PC-3 (cell line): ENCODE measurements around the gene IRF8. TPM values are rescaled to one million over a fixed set of nuclear protein-coding genes. Genes with fewer than 3 reads are reported as not detected.

ENCODE experiments used
- ATAC-seq: fragments of 200-7000 bp; cut with Tn5 transposase; 2 replicates; pipeline ENCODE4 v1.9.1; 2020; ENCODE audit warnings: mild to moderate bottlenecking, moderate library complexity
- BruUV-seq: library from RNA; stranded (reverse); fragments of 400-500 nt; replicated peaks from 2 replicates; lab custom pipeline; 2021; lab: Mats Ljungman, UMichigan
- CTCF ChIA-PET: fragments of 300-600 bp; sonication (Branson Sonifier 250); formaldehyde crosslinking; loops from one replicate; lab custom pipeline; 2022; ENCODE audit warnings: antibody characterized with exemption; lab: Charles Lee
- POLR2A ChIA-PET: fragments of 300-600 bp; sonication (Branson Sonifier 250); formaldehyde crosslinking; loops from one replicate; lab custom pipeline; 2022; ENCODE audit warnings: antibody characterized with exemption; ENCODE audit not compliant: unreplicated experiment; lab: Charles Lee
- DNase-seq: peaks from one replicate; pipeline ENCODE4 v3.0.0-alpha.2; 2015
- H2AFZ ChIP-seq: fragments of 300-600 bp; sonication (generic); 2 replicates; pipeline ENCODE4 v1.6.0; 2016; ENCODE audit warnings: antibody characterized with exemption, low read length
- H3F3A ChIP-seq: fragments of 300-600 bp; sonication (generic); one replicate; pipeline ENCODE4 v1.6.0; 2017; ENCODE audit warnings: antibody characterized with exemption, low read length, control low read depth, mild to moderate bottlenecking; ENCODE audit not compliant: unreplicated experiment
- H3K27ac ChIP-seq: fragments of 300-600 bp; sonication (generic); 2 replicates; pipeline ENCODE4 v1.5.1; 2016; ENCODE audit warnings: mild to moderate bottlenecking, low read length
- H3K27me3 ChIP-seq: fragments of 300-600 bp; sonication (generic); 2 replicates; pipeline ENCODE4 v1.6.1; 2016; ENCODE audit warnings: low read length, mixed read lengths
- H3K36me3 ChIP-seq: fragments of 300-600 bp; sonication (generic); 2 replicates; pipeline ENCODE4 v1.6.1; 2016; ENCODE audit warnings: low read depth, mixed run types, low read length, mixed read lengths
- H3K4me1 ChIP-seq: fragments of 300-600 bp; sonication (generic); 2 replicates; pipeline ENCODE4 v1.5.1; 2016; ENCODE audit warnings: low read length; ENCODE audit not compliant: insufficient read depth
- H3K4me2 ChIP-seq: fragments of 300-600 bp; sonication (generic); 2 replicates; pipeline ENCODE4 v1.6.0; 2016; ENCODE audit warnings: low read length
- H3K4me3 ChIP-seq: fragments of 300-600 bp; sonication (generic); 2 replicates; pipeline ENCODE4 v1.5.1; 2016; ENCODE audit warnings: mild to moderate bottlenecking, low read length, mixed read lengths
- H3K79me2 ChIP-seq: fragments of 300-600 bp; sonication (generic); 2 replicates; pipeline ENCODE4 v1.6.1; 2017; ENCODE audit warnings: low read length, mixed read lengths
- H3K9ac ChIP-seq: fragments of 300-600 bp; sonication (generic); 2 replicates; pipeline ENCODE4 v1.6.0; 2016; ENCODE audit warnings: mild to moderate bottlenecking, low read length
- H3K9me2 ChIP-seq: fragments of 300-600 bp; sonication (generic); replicated peaks from 2 replicates; pipeline ENCODE4 v1.6.1; 2016; ENCODE audit warnings: mixed run types, low read length, mixed read lengths
- H3K9me3 ChIP-seq: fragments of 300-600 bp; sonication (generic); 2 replicates; pipeline ENCODE4 v1.6.1; 2016; ENCODE audit warnings: low read length, mixed read lengths
- H4K20me1 ChIP-seq: fragments of 300-600 bp; sonication (generic); 2 replicates; pipeline ENCODE4 v1.6.1; 2016; ENCODE audit warnings: low read length, mixed read lengths
- EZH2 ChIP-seq: fragments of 300-600 bp; sonication (generic); IDR thresholded peaks from one replicate; pipeline ENCODE4 v1.6.1; 2017; ENCODE audit warnings: antibody characterized with exemption, mild to moderate bottlenecking, low read length; ENCODE audit not compliant: unreplicated experiment
- EZH2phosphoT487 ChIP-seq: fragments of 300-600 bp; sonication (generic); IDR thresholded peaks from 2 replicates; pipeline ENCODE4 v1.6.1; 2018; ENCODE audit warnings: mild to moderate bottlenecking, antibody characterized with exemption, low read length, borderline replicate concordance
- intact Hi-C: fragments of 100-400 bp; cut with micrococcal nuclease; formaldehyde crosslinking; loops from 2 replicates; pipeline ENCODE4 v1.9.0; 2023
- total RNA-seq: library from RNA; depleted of rRNA; stranded (reverse); fragments of >200 nt; gene quantifications from 2 replicates; pipeline ENCODE4 v1.2.3, GENCODE V29; 2014
- TF ChIP-seq, protein P1 (sequence below): fragments of 300-600 bp; sonication (generic); conservative IDR thresholded peaks from 2 replicates; pipeline ENCODE4 v1.5.1; 2017; ENCODE audit warnings: antibody characterized with exemption, low read depth, mild to moderate bottlenecking, low read length

The IRF8 gene
- total RNA-seq, 1 experiment from 2014 or later = not detected

DNA sequence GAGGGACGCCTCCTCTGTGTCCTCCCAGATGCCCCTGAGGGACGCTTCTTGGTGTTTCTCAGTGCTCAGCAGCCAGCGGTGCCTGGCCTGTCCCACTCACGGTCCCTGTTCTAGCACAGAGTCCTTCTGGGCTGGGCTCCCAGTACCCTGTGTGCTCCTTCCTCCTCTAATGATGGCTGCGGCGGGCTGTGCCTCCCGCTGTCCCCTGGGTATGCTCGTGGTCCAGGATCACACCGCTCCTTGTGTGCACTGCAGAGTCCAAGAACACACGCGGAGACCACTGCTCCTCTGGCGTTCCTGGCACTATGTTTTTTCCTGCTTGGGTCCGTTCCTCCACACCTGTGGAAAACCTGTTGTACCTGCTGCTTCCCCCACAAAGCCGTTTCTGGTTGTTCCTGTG, 15.1 kb upstream of the IRF8 start:
- ChIA-PET CTCF (no interaction called here), POLR2A (no interaction called here)
- ATAC-seq (no peak), DNase-seq (no peak)
- Histone ChIP-seq H3K27ac (no peak overlapping the region), H3K9me2 (no peaks in the 10 kb centered on the region), H3K9me3 (no peaks in the 10 kb centered on the region), H3K4me2 (no peak overlapping the region), H3F3A (no peaks in the 10 kb centered on the region), H3K4me3 (no peak overlapping the region), H3K79me2 (no peaks in the 10 kb centered on the region), H2AFZ (no peak overlapping the region), H3K9ac (no peak overlapping the region), H3K36me3 (no peaks in the 10 kb centered on the region), H3K27me3 (peaks cover 68% of the 10 kb centered on the region), H3K4me1 (peaks cover 5% of the 10 kb centered on the region), H4K20me1 (no peaks in the 10 kb centered on the region)
- no peak for TF ChIP-seq EZH2phosphoT487
- TF ChIP-seq, protein P1, sequence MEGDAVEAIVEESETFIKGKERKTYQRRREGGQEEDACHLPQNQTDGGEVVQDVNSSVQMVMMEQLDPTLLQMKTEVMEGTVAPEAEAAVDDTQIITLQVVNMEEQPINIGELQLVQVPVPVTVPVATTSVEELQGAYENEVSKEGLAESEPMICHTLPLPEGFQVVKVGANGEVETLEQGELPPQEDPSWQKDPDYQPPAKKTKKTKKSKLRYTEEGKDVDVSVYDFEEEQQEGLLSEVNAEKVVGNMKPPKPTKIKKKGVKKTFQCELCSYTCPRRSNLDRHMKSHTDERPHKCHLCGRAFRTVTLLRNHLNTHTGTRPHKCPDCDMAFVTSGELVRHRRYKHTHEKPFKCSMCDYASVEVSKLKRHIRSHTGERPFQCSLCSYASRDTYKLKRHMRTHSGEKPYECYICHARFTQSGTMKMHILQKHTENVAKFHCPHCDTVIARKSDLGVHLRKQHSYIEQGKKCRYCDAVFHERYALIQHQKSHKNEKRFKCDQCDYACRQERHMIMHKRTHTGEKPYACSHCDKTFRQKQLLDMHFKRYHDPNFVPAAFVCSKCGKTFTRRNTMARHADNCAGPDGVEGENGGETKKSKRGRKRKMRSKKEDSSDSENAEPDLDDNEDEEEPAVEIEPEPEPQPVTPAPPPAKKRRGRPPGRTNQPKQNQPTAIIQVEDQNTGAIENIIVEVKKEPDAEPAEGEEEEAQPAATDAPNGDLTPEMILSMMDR = no peak
- TF ChIP-seq EZH2 = no peak
- no TSS peak for BruUV-seq
- intact Hi-C loops = no loop called here

DNA sequence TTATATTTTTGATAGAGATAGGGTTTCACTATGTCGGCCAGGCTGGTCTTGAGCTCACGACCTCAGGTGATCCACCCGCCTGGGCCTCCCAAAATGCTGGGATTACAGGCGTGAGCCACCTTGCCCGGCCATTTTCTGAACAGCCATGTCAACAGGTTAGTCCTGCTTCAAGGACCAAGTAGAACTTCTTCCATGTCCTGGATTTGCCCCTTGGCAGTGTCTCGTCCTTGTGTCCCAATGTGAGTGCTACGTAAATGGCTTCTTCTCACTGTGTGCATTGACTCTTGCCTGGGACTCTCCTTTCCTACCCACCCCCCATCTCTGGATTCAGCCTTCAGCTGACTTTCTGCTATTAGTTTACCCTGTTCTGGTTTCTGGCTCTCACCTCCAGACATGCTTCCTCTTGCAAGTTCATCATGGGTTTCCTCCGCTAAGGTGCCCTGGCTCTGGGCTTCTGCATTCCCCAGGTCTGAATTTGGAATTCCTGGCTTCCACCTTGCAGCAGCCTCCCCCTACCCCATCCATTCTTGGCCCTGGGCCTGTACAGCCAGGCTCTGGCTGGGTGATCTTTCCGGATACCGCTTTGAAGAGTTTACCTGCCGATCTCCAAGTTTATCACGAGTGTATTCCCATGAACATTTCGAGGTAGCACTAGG, 14.0 kb upstream of the IRF8 start:
- H3K4me1 ChIP-seq = peaks cover 12% of the 10 kb centered on the region
- intact Hi-C loops = no loop called here
- DNase-seq (no peak), ATAC-seq (no peak)
- no peak overlapping the region for H2AFZ ChIP-seq
- no peak for TF ChIP-seq EZH2
- no peak for TF ChIP-seq EZH2phosphoT487
- TF ChIP-seq, protein P1 = no peak
- H4K20me1 ChIP-seq = no peaks in the 10 kb centered on the region
- H3K27ac ChIP-seq = no peak overlapping the region
- no peak overlapping the region for H3K4me2 ChIP-seq
- ChIA-PET CTCF (no interaction called here), POLR2A (no interaction called here)
- H3K9me3 ChIP-seq = no peaks in the 10 kb centered on the region
- no peak overlapping the region for H3K4me3 ChIP-seq
- no peaks in the 10 kb centered on the region for H3F3A ChIP-seq
- no peaks in the 10 kb centered on the region for H3K9me2 ChIP-seq
- H3K9ac ChIP-seq = no peak overlapping the region
- no peaks in the 10 kb centered on the region for H3K79me2 ChIP-seq
- peaks cover 64% of the 10 kb centered on the region for H3K27me3 ChIP-seq
- no peaks in the 10 kb centered on the region for H3K36me3 ChIP-seq
- BruUV-seq = no TSS peak

DNA sequence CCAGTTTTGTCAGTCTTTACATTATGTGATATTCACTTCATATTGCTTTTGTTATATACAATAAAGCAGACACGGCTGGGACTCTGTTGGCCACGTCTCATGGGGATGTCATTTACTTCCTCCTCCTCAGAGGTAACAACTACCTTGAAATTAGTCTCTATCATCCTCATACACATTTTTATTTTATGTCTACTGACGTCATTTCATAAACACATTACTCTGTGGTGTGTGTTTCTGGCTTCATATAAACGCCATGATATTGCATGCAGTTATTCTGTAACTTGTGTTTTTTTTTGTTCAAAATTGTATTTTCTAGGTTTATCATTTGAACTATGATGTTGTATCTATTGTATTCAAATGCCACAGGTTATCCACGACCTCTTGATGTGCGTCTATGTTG, 13.4 kb upstream of the IRF8 start:
- Histone ChIP-seq H3K27ac (no peak overlapping the region), H3K36me3 (no peaks in the 10 kb centered on the region), H2AFZ (no peak overlapping the region), H3K9me3 (no peaks in the 10 kb centered on the region), H3F3A (no peaks in the 10 kb centered on the region), H3K27me3 (peaks cover 59% of the 10 kb centered on the region), H3K79me2 (no peaks in the 10 kb centered on the region), H4K20me1 (no peaks in the 10 kb centered on the region), H3K9ac (no peak overlapping the region), H3K9me2 (no peaks in the 10 kb centered on the region), H3K4me1 (peaks cover 12% of the 10 kb centered on the region), H3K4me3 (no peak overlapping the region), H3K4me2 (no peak overlapping the region)
- intact Hi-C loops = no loop called here
- ATAC-seq = no peak
- POLR2A ChIA-PET = no interaction called here
- no peak for DNase-seq
- BruUV-seq = no TSS peak
- CTCF ChIA-PET = no interaction called here
- no peak for TF ChIP-seq EZH2
- no peak for TF ChIP-seq EZH2phosphoT487
- TF ChIP-seq, protein P1 = no peak
